GM11168 (cell line): ENCODE data around the gene CCNL1.

ENCODE experiments used
- in situ Hi-C: fragments of 300-500 bp; cut with MboI; formaldehyde crosslinking; loops from one replicate; pipeline ENCODE4 v1.12.0; 2022; ENCODE audit warnings: low sequenced_read_pairs; ENCODE audit not compliant: unreplicated experiment

CCNL1 gene

DNA sequence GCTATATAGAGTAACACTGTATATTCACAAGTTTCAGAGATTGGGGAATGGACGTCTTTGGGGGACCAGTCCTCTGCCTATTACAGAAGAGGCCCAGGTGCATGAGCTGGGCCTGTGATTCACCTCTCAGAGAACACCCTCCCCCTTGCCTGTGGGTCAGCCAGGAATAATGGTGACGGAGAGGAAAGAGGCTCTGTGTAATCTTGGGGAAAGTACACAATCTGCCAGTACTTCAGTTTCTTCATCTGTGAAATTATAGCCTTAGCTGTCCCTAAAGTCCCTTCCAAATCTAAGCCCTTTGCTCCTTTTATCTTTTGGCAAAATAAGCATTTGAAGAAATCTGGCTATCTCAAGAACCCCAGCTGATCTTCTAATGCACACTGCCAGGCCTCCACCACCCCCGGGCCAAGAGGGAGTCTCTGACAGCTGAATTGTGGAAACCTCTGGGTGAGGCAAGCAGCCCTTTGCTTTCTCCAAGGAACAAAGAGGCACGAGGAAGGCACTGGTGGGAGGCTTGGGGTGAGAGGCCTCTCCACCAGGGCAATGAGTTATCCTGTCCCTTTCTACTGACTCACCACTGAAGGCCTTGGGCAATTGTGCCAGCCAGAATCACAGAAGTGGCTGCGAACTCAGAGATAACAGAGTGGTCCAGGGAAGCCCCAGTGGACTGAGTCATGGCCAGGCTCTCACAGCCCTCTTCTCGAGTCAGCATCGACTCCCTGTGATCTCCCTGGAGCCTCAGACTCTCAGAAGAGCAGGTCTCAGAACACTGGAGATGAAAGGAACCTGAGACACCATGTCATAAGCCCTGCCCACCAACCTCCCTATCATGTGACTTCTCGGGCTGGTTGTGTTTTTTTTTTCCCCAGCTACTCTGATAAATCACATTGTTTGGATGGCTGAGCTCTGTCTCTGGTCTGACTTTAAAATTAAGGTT is 31.8 kb downstream of the CCNL1 start:
- in situ Hi-C loops = no loop called here

DNA sequence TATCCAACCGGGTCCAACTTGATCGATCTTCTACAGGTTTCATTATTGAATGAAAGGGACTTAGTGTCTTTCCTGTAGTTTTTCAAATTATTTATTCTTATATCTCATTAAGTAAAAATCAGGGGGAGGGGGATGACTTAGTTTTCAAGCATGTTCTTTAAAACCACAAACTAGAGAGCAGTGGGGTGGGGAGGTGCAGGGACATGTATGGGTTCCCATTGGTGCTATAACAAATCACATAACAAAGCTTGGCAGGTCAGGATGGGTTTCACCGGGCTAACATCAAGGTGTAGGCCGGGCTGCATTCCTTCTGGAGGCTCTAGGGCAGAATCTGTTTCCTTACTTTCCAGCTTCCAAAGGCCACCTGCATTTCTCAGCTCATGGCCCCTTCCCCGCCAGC is 32.7 kb downstream of the CCNL1 start:
- in situ Hi-C loops = no loop called here

DNA sequence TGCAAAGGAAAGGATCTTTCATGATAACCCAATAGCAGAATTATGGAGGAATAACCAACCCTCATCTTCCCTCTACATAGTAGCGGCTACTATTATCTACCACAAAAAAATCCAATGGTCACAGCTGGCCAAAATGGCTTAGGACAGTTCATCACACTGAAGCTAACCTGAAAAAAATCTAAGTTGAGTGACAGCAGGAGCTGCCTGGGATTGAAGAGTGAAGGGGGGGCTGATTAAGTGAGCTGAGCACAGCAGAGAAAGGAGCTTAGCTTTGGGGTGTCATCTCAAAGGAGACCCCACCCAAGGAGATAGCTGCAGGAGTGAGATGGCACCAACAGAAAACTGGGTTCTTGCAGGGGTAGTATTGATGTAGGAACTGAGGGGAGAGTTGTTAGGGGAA is 33.6 kb downstream of the CCNL1 start:
- in situ Hi-C loops = no loop called here

DNA sequence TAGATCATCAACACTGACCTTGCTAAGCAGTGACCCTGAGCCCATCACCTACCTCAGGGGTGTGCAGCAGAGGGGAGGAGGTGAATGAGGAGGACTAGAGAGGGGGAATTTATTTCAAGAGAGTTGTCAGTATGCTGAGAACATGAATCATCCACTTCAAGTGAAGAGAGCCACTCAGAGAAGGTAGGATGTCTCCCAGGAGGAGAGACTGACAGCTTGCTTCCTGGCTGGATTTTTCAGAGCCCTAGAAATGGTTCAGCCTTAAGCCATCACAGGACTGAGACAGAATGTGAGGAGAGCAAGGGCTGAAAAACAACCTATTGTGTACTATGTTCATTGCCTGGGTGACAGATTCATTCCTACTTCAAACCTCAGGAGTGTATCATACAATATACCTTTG is 34.8 kb downstream of the CCNL1 start:
- in situ Hi-C loops = no loop called here

DNA sequence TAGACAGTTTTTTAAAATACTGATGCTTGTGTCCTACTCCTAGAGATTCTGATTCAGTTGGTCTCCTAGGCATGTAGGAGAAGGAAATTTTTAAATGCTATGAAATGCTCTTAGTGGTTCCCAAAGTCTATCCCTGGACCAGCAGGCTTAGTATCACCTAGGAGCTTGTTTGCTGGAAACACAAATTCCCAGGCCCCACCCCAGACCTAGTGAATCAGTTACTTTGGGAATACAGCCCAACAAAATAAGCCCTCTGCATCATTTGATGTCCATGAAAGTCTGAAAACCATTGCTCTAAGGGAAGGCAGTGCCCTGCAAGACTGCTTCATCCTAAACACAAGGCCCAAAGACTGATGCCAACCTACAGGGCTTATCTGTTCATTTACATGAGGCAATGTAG is 36.3 kb downstream of the CCNL1 start:
- in situ Hi-C loops = no loop called here

DNA sequence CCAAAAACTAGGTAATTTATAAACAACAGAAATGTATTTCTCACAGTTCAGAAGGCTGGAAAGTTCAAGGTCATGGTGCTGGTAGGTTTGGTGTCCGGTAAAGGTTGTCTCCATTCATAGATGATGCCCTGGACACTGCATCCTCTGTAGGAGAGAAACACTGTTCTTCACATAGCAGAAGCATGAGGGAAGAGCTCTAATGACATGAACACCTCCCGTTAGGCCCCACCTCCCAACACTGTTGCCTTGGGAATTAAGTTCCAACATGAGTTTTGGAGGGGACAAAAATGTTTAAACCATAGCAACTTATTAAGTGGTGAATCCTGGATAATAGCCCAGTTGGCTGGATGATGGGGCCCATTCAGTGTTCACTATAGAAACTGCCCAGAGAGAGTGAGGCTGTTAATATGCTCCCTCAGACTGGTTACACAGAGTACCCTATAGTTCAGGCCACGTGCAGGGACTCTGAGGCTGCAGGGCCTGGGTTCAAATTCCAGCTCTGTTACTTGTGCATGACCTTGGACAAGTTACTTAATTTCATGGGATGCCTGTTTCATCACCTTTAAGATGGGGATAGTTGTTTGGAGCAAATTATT is 37.0 kb downstream of the CCNL1 start:
- in situ Hi-C loops = no loop called here

DNA sequence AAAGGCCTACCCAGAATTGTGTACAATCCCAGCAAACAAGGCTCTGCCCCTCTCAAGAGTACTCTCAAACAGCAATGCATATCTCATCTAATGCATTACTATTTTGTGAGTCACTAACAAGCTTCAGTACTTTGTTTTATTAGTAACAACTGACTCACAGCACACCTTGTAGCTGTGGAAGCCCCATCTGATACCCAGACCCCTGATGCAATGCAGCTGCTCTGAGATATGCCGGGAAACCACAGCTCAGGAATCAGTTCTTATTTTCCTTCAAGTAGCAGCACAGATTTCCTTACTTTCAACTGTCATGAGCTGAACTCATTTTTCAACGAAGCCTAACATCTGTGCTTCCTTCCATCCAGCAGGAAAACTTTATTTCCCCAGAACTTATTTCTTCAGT is 37.8 kb downstream of the CCNL1 start:
- in situ Hi-C loops = no loop called here

DNA sequence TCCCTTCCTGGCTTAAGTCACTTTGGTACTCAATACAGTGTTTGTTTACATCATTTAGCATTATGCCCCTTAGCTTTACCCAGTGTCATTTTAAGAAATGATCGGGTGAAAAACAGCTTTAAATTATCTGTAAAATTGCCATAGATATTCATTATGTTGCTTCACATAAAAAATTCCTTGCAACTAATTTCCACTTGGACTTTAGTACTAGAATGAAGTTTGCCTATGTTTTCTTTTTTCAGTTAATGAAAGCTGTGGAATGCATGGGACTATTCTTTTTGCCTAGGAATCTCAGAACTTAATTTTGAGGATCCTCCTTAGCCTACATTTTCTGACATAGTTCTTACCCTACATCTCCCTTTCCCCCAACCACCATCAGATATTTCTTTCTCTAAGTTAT is 38.4 kb downstream of the CCNL1 start:
- in situ Hi-C loops = no loop called here

DNA sequence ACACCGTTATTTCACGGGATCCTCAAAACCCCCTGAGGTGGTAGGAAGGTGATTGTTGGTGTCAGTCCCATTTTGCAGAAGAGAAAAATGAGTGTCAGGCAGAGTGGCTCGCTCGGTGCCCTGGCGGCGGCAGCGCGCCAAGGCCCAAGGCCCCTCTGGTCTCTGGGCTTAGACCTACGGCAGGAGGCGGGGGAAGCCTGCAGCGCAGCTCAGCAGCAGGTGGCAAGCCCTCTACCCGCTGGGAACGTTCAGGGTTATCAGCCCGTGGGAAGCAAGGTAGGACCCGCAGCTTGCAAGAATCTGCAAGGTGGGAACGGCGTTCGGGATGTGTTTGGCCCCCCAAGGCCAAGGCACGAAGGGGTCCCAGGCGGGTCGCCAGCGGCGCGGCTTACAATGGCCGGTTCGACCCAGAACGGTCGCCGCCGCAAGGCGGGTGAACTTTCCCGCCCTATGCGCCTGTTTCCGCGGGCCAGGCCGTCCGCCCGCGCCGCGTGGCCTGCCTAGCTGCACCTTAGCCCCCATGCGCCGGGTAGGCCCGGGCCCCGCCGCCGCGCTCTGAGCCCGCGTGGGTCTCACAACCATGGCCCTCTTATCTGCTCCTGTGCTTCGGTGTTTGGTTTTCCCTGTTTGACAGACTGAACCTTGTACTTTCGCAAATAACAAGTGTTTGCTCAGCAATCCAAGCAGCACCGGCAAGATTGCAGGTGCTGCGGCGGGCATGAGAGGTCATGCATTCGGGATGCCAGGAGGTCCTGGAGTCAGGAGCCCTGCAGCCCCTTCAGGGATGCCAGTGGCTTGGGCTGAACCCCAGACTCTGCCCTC is 39.7 kb downstream of the CCNL1 start:
- in situ Hi-C loops = no loop called here

DNA sequence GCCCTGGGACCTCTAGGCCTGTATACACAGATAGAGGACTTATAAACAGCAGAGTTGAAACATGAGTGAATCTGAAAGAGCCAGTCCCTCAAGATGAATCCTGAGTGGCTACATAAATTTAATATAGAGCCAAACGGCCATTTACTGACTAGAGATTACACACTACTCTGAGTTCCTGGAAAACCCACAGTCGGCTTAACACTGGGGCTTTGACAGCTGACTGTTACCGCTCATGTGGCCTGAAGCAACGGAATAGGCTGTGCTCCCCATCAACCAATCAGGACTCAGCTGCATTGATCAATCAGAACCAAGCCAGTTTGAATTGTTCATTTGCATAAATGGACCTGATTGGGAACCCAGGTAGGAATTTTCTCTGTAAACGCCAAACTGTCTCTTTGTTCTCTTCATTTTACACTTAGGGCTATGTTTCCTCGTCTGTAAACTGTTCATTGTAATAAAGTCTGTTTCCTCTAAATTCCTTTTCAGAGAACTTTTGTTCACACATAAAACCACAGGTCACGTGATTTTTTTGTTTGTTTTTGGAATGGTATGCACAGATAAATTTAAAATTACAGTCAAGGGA is 40.5 kb downstream of the CCNL1 start:
- in situ Hi-C loops = no loop called here

DNA sequence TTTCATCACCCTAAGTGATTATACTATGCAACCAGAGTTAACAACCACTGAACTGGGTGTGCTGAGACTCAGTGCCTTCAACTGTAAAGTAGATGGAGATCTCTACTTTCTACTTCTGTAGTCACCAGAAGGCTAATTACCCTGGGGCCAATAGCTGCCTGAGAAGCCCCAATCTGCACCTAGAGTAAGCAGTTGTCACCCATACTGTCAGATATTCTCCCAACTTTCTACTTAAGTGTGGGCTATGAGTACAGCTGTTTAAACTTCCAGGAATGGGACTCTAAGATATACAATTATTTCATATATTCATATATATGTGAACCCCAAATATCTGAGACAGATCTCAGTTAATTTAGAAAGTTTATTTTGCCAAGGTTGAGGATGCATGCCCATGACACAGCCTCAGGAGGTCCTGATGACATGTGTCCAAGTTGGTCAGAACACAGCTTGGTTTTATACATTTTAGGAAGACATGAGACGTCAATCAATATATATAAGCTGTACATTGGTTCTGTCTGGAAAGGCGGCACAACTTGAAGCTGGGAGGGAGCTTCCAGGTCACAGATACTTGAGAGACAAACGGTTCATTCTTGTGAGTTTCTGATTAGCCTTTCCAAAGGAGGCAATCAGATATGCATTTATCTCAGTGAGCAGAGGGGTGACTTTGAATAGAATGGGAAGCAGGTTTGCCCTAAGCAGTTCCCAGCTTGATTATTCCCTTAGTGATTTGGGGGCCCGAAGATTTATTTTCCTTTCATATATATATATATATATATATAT is 41.9 kb downstream of the CCNL1 start:
- in situ Hi-C loops = no loop called here

DNA sequence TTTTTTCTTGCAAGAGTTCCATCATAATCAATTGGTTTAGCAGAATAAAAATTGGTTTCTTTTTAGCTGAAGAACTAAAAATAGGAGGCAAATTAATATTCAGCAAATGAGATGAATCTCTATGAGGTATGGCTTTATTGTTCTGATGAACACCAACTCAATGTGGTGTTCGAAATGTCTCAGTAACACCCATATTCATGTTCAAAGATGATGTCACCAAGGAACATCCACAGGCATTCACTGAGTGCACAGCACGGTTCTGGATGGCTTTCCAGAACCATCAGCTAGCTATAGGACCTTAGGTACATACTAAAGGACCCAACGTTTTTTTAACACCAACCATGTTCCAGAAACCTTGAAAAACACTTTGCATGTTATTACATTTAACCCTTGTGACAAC is 42.7 kb downstream of the CCNL1 start:
- in situ Hi-C loops = no loop called here

DNA sequence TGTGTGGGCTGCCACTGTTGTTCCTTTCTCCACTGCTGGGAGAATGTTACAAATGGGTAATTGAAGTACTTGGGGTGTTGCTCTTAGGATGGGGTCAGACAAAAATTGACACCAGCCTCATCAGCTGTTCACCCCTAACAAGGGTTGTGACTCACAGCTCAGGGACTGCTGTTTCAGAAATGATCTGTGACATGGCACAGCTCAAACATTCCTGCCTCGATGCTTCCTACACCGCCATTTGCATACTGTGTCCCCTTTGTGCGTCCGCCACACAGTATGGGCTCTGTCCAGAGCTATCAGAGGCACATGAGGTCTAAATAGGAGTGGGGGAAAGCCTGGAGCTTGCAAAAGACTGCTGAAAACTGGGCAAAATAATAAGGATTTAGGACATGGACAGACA is 43.9 kb downstream of the CCNL1 start:
- in situ Hi-C loops = no loop called here

DNA sequence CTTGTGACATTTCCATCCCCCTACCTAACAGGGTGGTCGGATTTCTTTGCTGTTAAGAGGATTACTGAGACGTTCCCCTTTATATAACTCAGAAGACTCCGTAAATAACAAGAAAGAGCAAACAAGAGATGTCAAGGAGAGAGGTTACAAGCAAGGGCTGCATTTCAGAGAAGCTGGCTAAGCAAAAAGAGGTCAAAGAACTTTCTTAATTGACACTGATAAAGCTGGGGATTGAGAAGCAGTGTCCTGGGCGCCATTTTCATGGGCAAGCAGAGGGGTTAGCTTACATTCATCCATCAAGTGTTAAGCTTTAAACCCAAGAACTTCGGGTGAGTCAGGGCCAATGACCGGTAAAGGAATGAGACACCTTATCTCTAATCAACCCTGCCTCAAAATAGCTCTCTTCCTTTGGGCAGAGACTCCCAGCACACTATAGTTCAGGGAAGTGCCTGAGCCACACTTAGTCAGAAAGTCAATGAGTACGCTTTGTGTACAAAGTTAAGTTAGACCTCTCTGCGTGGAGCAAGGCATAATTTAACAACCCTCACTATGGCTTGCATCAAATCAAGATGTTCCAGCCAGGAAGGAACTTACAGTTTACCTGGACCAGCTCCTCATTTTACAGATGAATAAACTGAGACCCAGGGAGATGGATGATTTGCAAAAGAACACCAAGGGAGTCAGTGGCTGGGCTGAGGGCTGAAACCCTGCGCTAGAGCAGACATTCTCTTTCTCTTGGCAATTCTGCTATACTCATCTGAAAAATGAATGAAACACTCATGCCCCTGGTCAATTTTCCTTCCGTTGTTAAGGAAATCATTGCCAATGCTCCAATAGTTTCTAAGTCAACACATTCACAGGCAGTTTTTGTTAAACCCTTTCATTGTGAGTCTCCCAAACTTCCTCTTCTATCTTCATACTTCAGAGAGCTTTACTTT is 44.6 kb downstream of the CCNL1 start:
- in situ Hi-C loops = no loop called here

DNA sequence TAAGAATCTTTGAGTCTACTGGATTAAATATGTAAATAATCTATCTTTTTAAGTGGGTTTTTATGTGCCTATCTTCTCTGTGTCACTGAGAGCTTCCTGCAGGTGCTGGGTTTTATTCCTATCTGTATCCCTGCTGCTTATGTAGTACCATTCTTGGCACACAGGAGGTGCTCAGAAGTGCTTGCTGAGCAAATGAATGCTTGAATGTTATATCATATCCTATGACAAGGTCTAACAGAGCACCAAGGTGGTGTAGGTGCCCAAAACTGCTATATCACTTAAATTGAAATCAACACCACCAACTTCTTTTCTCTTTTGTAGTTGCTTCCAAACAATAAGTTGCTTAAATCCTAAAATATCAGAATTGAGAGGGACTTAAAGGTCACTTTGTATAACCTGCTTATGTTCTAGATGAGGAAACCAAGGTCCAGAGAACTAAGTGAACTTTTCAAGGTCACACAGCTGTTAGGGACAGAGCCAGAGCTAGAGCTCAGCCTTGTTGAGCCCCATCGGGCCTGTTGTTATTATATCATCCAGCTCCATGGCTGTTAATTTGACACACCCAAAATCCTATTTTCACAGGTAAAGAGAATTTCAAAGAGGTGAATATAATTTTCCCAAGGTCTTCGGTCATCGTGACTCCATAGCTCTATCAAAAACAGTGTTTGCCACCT is 46.0 kb downstream of the CCNL1 start:
- in situ Hi-C loops = no loop called here

DNA sequence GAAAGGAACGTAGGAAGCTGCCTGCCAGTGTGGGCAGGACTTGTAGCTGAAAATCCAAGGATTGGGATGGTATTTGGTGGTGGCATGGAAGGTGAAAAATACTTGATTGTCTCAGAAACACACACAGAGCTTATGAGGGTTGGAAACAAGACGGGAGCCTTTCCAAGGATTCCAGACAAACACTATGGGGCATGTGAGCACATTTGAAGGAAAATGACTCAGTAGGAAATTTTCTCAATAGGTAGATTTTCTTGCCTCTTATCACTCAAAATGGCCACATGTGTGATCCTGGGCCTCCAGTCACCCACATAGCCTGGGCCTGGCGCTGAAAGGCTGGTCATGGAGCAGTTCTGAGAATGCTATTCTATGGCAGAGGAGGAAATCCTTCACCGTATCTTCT is 47.4 kb downstream of the CCNL1 start:
- in situ Hi-C loops = no loop called here

DNA sequence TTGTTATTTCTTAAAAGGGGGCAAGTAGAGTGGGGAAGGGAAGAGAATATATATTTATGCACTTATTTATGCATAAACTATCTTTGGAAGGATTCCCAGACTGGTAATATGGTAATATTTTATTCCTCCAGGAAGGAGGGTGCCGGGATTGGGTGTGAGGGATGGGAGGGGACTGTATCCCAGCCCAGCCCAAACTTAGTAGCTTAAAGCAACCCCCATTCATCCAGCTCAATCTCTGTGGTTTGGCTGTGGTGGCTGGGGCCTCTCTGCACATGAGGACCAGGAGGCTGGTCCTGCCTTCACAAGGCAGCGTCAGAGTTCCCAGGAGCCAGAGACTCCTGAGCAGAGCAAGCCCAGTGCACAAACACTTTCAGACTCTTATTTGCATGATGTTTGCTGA is 48.4 kb downstream of the CCNL1 start:
- in situ Hi-C loops = no loop called here

DNA sequence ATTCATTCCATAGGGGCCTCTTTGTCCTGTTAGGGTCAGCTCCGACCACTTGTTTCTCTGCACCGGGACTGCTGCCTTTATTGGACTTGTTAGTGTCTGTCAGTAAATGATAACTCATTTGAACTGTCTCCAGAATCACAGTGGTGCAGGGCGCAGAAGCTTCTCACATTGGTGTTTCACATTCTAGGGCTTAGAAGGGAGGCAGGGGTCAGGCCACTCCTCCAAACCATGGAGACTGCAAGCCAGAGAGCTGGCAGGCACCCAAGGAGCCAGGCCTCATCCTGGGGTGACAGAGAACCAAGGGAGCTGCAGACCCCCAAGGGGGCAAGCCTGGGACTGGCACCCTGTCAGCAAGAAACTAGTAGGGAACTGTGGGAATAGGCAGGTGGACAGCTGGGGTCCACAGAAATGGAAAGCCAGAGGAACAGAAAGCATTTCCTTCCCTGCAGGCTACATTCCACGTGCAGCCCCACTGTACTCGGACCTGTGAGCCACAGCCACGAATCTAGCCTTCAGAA is 49.1 kb downstream of the CCNL1 start:
- in situ Hi-C loops = no loop called here
